Measurements from ENCODE around the gene LGI1.
"Not testable (repeated sequence)": the region's sequence is repeated elsewhere in the genome, so short reads cannot be mapped to it uniquely, and the experiment has no call there.

LGI1 gene

GRCh38 chr10:93820434-93820833 lies 62.7 kb downstream of the LGI1 start:
- no peaks in the 10 kb centered on the region for H3K9me3 ChIP-seq (ENCODE audit: low read length)
- peaks cover 7% of the 10 kb centered on the region for H3K4me1 ChIP-seq (ENCODE audit: insufficient read depth, low read length)
- no peak overlapping the region for H2AFZ ChIP-seq (ENCODE audit: low read depth, low read length)
- H3K27me3 ChIP-seq (ENCODE audit: insufficient read depth, low read length) = no peaks in the 10 kb centered on the region
- no peaks in the 10 kb centered on the region for H3K36me3 ChIP-seq (ENCODE audit: insufficient read depth, low read length)
- no peak overlapping the region for H3K4me3 ChIP-seq (ENCODE audit: low read length)

DNA sequence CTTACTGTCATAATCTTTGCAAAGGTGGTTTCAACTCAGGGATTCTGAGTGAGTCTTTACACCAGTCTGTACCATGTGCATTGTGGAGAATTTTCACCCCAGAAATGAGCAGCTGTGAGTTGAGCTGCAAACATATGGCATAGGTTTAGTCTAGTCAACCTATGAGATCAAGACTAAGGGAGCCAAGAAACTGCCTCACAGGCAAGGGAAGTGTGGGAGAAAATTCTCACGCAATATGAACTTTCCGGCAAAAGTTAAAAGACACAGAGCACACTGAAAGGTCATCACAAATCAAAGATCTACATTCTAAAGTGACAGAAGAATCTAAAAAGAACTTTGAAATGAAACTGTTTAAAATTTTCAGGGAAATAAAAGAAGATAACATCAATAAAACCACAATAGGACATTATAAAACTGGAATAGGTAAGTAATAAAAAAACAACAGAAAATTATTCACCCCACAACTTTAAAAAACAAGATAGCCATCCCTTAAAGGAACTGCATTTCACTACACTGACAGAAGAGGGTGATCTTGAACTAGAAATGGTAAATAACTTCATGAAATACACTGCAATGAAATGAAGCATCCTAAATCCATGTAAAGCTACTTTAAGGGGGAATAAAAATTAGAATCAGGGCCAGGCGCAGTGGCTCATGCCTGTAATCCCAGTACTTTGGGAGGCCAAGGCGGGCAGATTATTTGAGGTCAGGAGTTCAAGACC lies 63.5 kb downstream of the LGI1 start:
- no peak overlapping the region for H2AFZ ChIP-seq (ENCODE audit: low read depth, low read length)
- H3K9me3 ChIP-seq (ENCODE audit: low read length) = no peaks in the 10 kb centered on the region
- H3K36me3 ChIP-seq (ENCODE audit: insufficient read depth, low read length) = no peaks in the 10 kb centered on the region
- no peak overlapping the region for H3K4me3 ChIP-seq (ENCODE audit: low read length)
- H3K4me1 ChIP-seq (ENCODE audit: insufficient read depth, low read length) = no peaks in the 10 kb centered on the region
- H3K27me3 ChIP-seq (ENCODE audit: insufficient read depth, low read length) = no peaks in the 10 kb centered on the region

- Histone ChIP-seq H2AFZ (ENCODE audit: low read depth, low read length) (no peak overlapping the region), H3K9me3 (ENCODE audit: low read length) (no peaks in the 10 kb centered on the region), H3K4me1 (ENCODE audit: insufficient read depth, low read length) (no peaks in the 10 kb centered on the region), H3K4me3 (ENCODE audit: low read length) (no peak overlapping the region), H3K27me3 (ENCODE audit: insufficient read depth, low read length) (no peaks in the 10 kb centered on the region), H3K36me3 (ENCODE audit: insufficient read depth, low read length) (no peaks in the 10 kb centered on the region)
Measured at GRCh38 chr10:93826355-93826754, 68.6 kb downstream of the LGI1 start.

GRCh38 chr10:93827056-93827804 lies 69.5 kb downstream of the LGI1 start:
- H3K4me3 ChIP-seq (ENCODE audit: low read length) = no peak overlapping the region
- no peak overlapping the region for H2AFZ ChIP-seq (ENCODE audit: low read depth, low read length)
- H3K27me3 ChIP-seq (ENCODE audit: insufficient read depth, low read length) = no peaks in the 10 kb centered on the region
- no peaks in the 10 kb centered on the region for H3K9me3 ChIP-seq (ENCODE audit: low read length)
- no peaks in the 10 kb centered on the region for H3K36me3 ChIP-seq (ENCODE audit: insufficient read depth, low read length)
- H3K4me1 ChIP-seq (ENCODE audit: insufficient read depth, low read length) = no peaks in the 10 kb centered on the region

DNA sequence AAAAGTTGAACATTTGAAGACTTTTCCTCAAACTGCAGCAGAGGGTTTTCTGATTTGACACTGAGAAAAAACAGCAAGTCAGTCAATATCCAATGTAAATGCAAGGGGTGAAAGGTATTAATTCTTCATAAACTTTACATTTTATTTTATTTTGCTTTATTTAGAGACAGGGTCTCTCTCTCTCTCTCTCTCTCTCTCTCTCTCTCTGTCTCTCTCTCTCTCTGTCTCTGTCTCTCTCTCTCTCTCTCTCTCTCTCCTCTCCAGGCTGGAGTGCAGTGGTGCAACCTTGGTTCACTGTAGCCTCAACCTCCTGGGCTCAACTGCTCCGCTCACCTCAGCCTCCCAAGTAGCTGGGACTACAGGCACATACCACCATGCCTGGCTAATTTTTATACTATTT lies 73.3 kb downstream of the LGI1 start:
- H3K27me3 ChIP-seq (ENCODE audit: insufficient read depth, low read length); H3K4me1 ChIP-seq (ENCODE audit: insufficient read depth, low read length); H3K4me3 ChIP-seq (ENCODE audit: low read length); H2AFZ ChIP-seq (ENCODE audit: low read depth, low read length); H3K36me3 ChIP-seq (ENCODE audit: insufficient read depth, low read length); H3K9me3 ChIP-seq (ENCODE audit: low read length): not testable (repeated sequence)

DNA sequence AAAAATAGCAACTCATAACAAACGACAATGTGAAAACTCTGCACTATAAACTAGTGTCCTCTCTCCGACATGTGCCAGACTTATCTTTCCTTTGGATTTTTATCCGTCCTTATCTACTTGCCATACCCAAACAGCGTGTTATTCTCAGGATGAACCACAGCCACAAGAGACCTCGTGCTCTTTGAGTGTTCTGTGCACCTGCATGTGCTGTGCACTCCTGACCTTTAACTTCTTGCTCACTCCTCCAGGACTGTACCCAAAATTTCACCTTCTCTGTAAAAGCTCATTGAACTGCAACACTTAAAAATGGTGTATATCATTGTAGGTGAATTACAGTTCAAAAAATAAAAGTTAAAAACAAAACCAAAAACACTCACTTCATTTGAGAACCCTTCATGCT lies 78.0 kb downstream of the LGI1 start:
- H3K27me3 ChIP-seq (ENCODE audit: insufficient read depth, low read length) = no peaks in the 10 kb centered on the region
- H3K36me3 ChIP-seq (ENCODE audit: insufficient read depth, low read length) = no peaks in the 10 kb centered on the region
- H3K9me3 ChIP-seq (ENCODE audit: low read length) = no peaks in the 10 kb centered on the region
- H3K4me3 ChIP-seq (ENCODE audit: low read length) = no peak overlapping the region
- no peaks in the 10 kb centered on the region for H3K4me1 ChIP-seq (ENCODE audit: insufficient read depth, low read length)
- no peak overlapping the region for H2AFZ ChIP-seq (ENCODE audit: low read depth, low read length)

DNA sequence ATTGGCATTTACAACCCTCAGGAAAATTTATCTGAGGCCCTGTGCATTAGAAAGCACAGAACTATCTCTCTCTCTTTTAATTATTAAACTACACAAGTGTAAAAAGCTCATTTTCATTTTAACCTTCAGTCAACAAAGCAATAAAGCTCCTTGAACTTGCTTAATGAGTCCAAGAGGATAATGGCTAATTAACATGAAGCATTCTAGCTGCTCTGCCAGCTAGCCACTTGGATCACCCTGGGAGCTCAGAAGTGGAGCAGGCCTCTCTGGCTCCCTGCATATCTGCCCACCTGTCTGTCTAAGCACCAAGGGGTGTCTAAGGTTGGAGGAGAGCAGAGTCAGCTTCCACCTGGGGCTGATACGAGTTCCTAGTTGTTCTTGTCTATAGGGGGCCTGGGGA lies 80.1 kb downstream of the LGI1 start:
- H3K4me1 ChIP-seq (ENCODE audit: insufficient read depth, low read length) = no peaks in the 10 kb centered on the region
- no peaks in the 10 kb centered on the region for H3K9me3 ChIP-seq (ENCODE audit: low read length)
- H2AFZ ChIP-seq (ENCODE audit: low read depth, low read length) = no peak overlapping the region
- H3K27me3 ChIP-seq (ENCODE audit: insufficient read depth, low read length) = no peaks in the 10 kb centered on the region
- H3K36me3 ChIP-seq (ENCODE audit: insufficient read depth, low read length) = no peaks in the 10 kb centered on the region
- H3K4me3 ChIP-seq (ENCODE audit: low read length) = no peak overlapping the region

DNA sequence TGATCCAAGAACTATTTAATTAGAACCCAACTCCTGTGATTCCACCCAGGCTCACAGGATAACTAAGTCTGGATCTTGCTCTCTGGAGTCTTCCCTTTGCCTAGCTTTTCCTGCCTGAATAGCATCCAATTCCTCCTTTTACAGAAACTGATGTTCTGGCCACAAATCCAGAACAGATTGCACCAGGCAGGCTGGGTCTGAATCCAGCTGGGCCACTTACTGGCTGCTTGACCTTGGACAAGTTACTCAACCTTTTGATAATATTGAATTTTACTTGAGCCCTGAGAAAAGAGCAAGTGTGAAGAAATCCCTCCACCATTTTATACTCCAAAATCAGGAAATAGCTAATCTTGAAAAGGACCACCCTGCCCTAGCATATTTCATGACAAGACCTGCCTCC lies 80.5 kb downstream of the LGI1 start:
- H2AFZ ChIP-seq (ENCODE audit: low read depth, low read length) = no peak overlapping the region
- H3K27me3 ChIP-seq (ENCODE audit: insufficient read depth, low read length) = no peaks in the 10 kb centered on the region
- no peaks in the 10 kb centered on the region for H3K9me3 ChIP-seq (ENCODE audit: low read length)
- no peaks in the 10 kb centered on the region for H3K36me3 ChIP-seq (ENCODE audit: insufficient read depth, low read length)
- H3K4me1 ChIP-seq (ENCODE audit: insufficient read depth, low read length) = no peaks in the 10 kb centered on the region
- H3K4me3 ChIP-seq (ENCODE audit: low read length) = no peak overlapping the region

- H3K27me3 ChIP-seq (ENCODE audit: insufficient read depth, low read length) = no peaks in the 10 kb centered on the region
- no peaks in the 10 kb centered on the region for H3K36me3 ChIP-seq (ENCODE audit: insufficient read depth, low read length)
- H3K9me3 ChIP-seq (ENCODE audit: low read length) = no peaks in the 10 kb centered on the region
- H3K4me3 ChIP-seq (ENCODE audit: low read length) = no peak overlapping the region
- no peaks in the 10 kb centered on the region for H3K4me1 ChIP-seq (ENCODE audit: insufficient read depth, low read length)
- H2AFZ ChIP-seq (ENCODE audit: low read depth, low read length) = no peak overlapping the region
Measured at GRCh38 chr10:93841961-93842360, 84.2 kb downstream of the LGI1 start.

DNA sequence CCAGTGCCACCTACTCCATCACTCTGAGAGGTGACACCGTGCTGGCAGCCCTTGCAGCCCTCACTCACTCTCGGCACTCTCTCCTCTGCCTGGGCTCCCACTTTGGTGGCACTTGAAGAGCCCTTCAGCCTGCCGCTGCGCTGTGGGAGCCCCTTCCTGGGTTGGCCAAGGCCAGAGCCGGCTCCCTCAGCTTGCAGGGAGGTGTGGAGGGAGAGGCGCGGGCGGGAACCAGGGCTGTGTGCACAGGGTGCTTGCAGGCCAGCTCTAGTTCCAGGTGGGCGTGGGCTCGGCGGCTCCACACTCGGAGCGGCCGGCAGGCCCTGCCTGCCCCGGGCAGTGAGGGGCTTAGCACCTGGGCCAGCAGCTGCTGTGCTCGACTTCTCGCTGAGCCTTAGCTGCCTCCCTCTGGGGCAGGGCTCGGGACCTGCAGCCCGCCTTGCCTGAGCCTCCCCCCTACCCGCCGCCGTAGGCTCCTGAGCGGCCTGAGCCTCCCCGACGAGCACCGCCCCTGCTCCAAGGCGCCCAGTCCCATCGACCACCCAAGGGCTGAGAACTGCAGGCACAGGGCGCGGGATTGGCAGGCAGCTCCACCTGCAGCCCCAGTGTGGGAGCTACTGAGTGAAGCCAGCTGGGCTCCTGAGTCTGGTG lies 87.4 kb downstream of the LGI1 start:
- H3K27me3 ChIP-seq (ENCODE audit: insufficient read depth, low read length) = peaks cover 5% of the 10 kb centered on the region
- no peak overlapping the region for H2AFZ ChIP-seq (ENCODE audit: low read depth, low read length)
- no peaks in the 10 kb centered on the region for H3K4me1 ChIP-seq (ENCODE audit: insufficient read depth, low read length)
- no peak overlapping the region for H3K4me3 ChIP-seq (ENCODE audit: low read length)
- H3K36me3 ChIP-seq (ENCODE audit: insufficient read depth, low read length) = no peaks in the 10 kb centered on the region
- no peaks in the 10 kb centered on the region for H3K9me3 ChIP-seq (ENCODE audit: low read length)

Measured in neuron (in vitro differentiated cells).